ENCODE measurements around the gene IFI16. TPM values are rescaled to one million over a fixed set of nuclear protein-coding genes. Genes with fewer than 3 reads are reported as not detected.
"Not testable (repeated sequence)": the region's sequence is repeated elsewhere in the genome, so short reads cannot be mapped to it uniquely, and the experiment has no call there.

Gene IFI16
- total RNA-seq, 1 donor from 2014 or later: 160 TPM

GRCh38 chr1:159091607-159092031, 81.9 kb downstream of the IFI16 start:
- Mint-ChIP-seq H3K4me1 (peaks cover 23% of the 10 kb centered on the region), H3K36me3 (ENCODE audit: low read depth) (no peaks in the 10 kb centered on the region), H3K4me3 (no peak overlapping the region), H3K9me3 (no peaks in the 10 kb centered on the region), H3K27ac (no peak overlapping the region), H3K27me3 (no peaks in the 10 kb centered on the region)
- DNase-seq: no peak
- TF ChIP-seq CTCF (IDR thresholded peaks at IDR 0.05): no peak
- intact Hi-C loops (cut with micrococcal nuclease): no loop called here
- no peak for ATAC-seq (ENCODE audit: low read depth)
- POLR2A ChIA-PET: no interaction called here
- CTCF ChIA-PET: no interaction called here

GRCh38 chr1:159092036-159092760, 82.5 kb downstream of the IFI16 start:
- CTCF ChIA-PET: no interaction called here
- H3K27ac Mint-ChIP-seq: no peak overlapping the region
- intact Hi-C loops (cut with micrococcal nuclease): no loop called here
- DNase-seq: no peak
- H3K36me3 Mint-ChIP-seq (ENCODE audit: low read depth): no peaks in the 10 kb centered on the region
- no peaks in the 10 kb centered on the region for H3K9me3 Mint-ChIP-seq
- POLR2A ChIA-PET: no interaction called here
- peaks cover 22% of the 10 kb centered on the region for H3K4me1 Mint-ChIP-seq
- no peaks in the 10 kb centered on the region for H3K27me3 Mint-ChIP-seq
- ATAC-seq (ENCODE audit: low read depth): no peak
- no peak overlapping the region for H3K4me3 Mint-ChIP-seq
- no peak for TF ChIP-seq CTCF (IDR thresholded peaks at IDR 0.05)

GRCh38 chr1:159098596-159098995, 88.9 kb downstream of the IFI16 start:
- Mint-ChIP-seq H3K27me3 (no peaks in the 10 kb centered on the region), H3K4me3 (no peak overlapping the region), H3K36me3 (ENCODE audit: low read depth) (no peaks in the 10 kb centered on the region), H3K4me1 (no peaks in the 10 kb centered on the region), H3K9me3 (no peaks in the 10 kb centered on the region), H3K27ac (no peak overlapping the region)
- intact Hi-C loops (cut with micrococcal nuclease): no loop called here
- ATAC-seq (ENCODE audit: low read depth) (no peak), DNase-seq (no peak)
- ChIA-PET POLR2A (no interaction called here), CTCF (interaction anchor here (1.1 kb wide), 1 partner anchor 9 kb away, joined by 3 read pairs; no protein-coding TSS in a partner anchor)
- TF ChIP-seq CTCF (IDR thresholded peaks at IDR 0.05): no peak

GRCh38 chr1:159100589-159100988, 90.9 kb downstream of the IFI16 start:
- H3K27ac Mint-ChIP-seq: no peak overlapping the region
- no peaks in the 10 kb centered on the region for H3K36me3 Mint-ChIP-seq (ENCODE audit: low read depth)
- ATAC-seq (ENCODE audit: low read depth): no peak
- no peaks in the 10 kb centered on the region for H3K4me1 Mint-ChIP-seq
- intact Hi-C loops (cut with micrococcal nuclease): no loop called here
- TF ChIP-seq CTCF (IDR thresholded peaks at IDR 0.05): no peak
- H3K9me3 Mint-ChIP-seq: no peaks in the 10 kb centered on the region
- CTCF ChIA-PET: no interaction called here
- POLR2A ChIA-PET: no interaction called here
- DNase-seq: no peak
- H3K27me3 Mint-ChIP-seq: no peaks in the 10 kb centered on the region
- H3K4me3 Mint-ChIP-seq: no peak overlapping the region

GRCh38 chr1:159103021-159103420, 93.3 kb downstream of the IFI16 start:
- H3K27ac Mint-ChIP-seq; DNase-seq; H3K4me3 Mint-ChIP-seq; intact Hi-C loops (cut with micrococcal nuclease); H3K9me3 Mint-ChIP-seq; H3K4me1 Mint-ChIP-seq; H3K27me3 Mint-ChIP-seq; CTCF ChIA-PET; H3K36me3 Mint-ChIP-seq (ENCODE audit: low read depth); POLR2A ChIA-PET; ATAC-seq (ENCODE audit: low read depth): not testable (repeated sequence)

Other genes with a start within 250 kb of the IFI16 start
- gene OR6N1, start 237.7 kb upstream of the IFI16 start, total RNA-seq: not detected in 2 replicates
- not detected in 2 replicates for gene OR6N2, start 228.7 kb upstream of the IFI16 start, total RNA-seq
- gene MNDA, start 178.6 kb upstream of the IFI16 start, total RNA-seq: 14.2 and 17.3 TPM in 2 replicates
- gene PYHIN1, start 78.4 kb upstream of the IFI16 start, total RNA-seq: 5.4 and 5.8 TPM in 2 replicates
- gene AIM2, start 66.9 kb downstream of the IFI16 start, total RNA-seq: 46.5 and 53.3 TPM in 2 replicates
- 0.37 and 0.84 TPM in 2 replicates for gene CADM3, start 161.7 kb downstream of the IFI16 start, total RNA-seq
- 0.18 TPM in 1 of 2 replicates, not detected in the other for gene ACKR1, start 195.0 kb downstream of the IFI16 start, total RNA-seq

Measured in activated B cell treated with CpG ODN at 0.5 μM for 24 hours (primary cell).